Chondrocyte (in vitro differentiated cells): ENCODE measurements around the gene COPA. TPM values are rescaled to one million over a fixed set of nuclear protein-coding genes. Genes with fewer than 3 reads are reported as not detected.

Experiments used
- DNase-seq: peaks from one replicate; pipeline ENCODE4 v3.0.0; 2021; ENCODE audit warnings: mixed read lengths, low spot score
- H3K27ac Mint-ChIP-seq: one replicate; pipeline ENCODE4 v1.8.0; 2021; ENCODE audit warnings: mild to moderate bottlenecking, moderate library complexity, mixed read lengths; ENCODE audit not compliant: unreplicated experiment
- H3K27me3 Mint-ChIP-seq: 2 replicates; pipeline ENCODE4 v1.8.0; 2021; ENCODE audit warnings: low read depth, mixed read lengths
- H3K36me3 Mint-ChIP-seq: 2 replicates; pipeline ENCODE4 v1.8.0; 2021; ENCODE audit warnings: low read depth, mixed read lengths
- H3K4me1 Mint-ChIP-seq: 2 replicates; pipeline ENCODE4 v1.8.0; 2021; ENCODE audit warnings: low read depth, mild to moderate bottlenecking, mixed read lengths
- H3K4me3 Mint-ChIP-seq: one replicate; pipeline ENCODE4 v1.8.0; 2021; ENCODE audit warnings: mild to moderate bottlenecking, moderate library complexity, mixed read lengths; ENCODE audit not compliant: unreplicated experiment
- H3K9me3 Mint-ChIP-seq: 2 replicates; pipeline ENCODE4 v1.8.0; 2021; ENCODE audit warnings: low read depth, mixed read lengths
- total RNA-seq: library from RNA; stranded (reverse); gene quantifications from 3 replicates; pipeline ENCODE4 v1.2.1, GENCODE V29; 2021
- TF ChIP-seq, protein P1 (sequence below): fragments of 200-600 bp; sonication (generic); IDR thresholded peaks from 2 replicates; pipeline ENCODE4 v1.5.0; 2021; ENCODE audit warnings: antibody characterized with exemption, mild to moderate bottlenecking, moderate library complexity

COPA gene
- total RNA-seq, 1 donor from 2014 or later = 239 TPM

GRCh38 chr1:160255781-160256300 is 87.2 kb downstream of the COPA start:
- Mint-ChIP-seq H3K27me3 (no peaks in the 10 kb centered on the region), H3K27ac (no peak overlapping the region), H3K36me3 (peaks cover 2% of the 10 kb centered on the region), H3K9me3 (no peaks in the 10 kb centered on the region), H3K4me1 (peaks cover 53% of the 10 kb centered on the region), H3K4me3 (no peak overlapping the region)
- TF ChIP-seq, protein P1, sequence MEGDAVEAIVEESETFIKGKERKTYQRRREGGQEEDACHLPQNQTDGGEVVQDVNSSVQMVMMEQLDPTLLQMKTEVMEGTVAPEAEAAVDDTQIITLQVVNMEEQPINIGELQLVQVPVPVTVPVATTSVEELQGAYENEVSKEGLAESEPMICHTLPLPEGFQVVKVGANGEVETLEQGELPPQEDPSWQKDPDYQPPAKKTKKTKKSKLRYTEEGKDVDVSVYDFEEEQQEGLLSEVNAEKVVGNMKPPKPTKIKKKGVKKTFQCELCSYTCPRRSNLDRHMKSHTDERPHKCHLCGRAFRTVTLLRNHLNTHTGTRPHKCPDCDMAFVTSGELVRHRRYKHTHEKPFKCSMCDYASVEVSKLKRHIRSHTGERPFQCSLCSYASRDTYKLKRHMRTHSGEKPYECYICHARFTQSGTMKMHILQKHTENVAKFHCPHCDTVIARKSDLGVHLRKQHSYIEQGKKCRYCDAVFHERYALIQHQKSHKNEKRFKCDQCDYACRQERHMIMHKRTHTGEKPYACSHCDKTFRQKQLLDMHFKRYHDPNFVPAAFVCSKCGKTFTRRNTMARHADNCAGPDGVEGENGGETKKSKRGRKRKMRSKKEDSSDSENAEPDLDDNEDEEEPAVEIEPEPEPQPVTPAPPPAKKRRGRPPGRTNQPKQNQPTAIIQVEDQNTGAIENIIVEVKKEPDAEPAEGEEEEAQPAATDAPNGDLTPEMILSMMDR = no peak
- no peak for DNase-seq

- DNase-seq = no peak
Observed at GRCh38 chr1:160251687-160252526, 91.1 kb downstream of the COPA start.

DNA sequence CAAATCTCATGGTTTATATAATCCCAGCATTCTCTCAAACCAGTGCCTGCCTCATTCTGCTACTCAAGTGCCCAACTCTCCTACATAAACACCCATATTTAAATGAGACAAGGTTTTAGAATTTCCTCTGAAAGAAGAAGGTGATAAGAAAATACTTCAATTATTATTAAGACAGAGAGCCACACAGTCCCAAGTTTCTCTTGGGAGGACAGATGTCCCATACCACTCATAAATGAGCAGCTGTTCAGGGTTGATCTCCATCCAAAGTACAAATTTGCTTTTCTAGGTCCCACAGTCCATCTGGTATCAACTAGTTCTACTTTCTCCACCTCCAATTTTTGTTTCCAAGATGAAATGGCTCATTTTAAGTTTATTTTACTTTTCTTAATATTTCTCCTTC is 92.0 kb downstream of the COPA start:
- no peak overlapping the region for H3K4me3 Mint-ChIP-seq
- H3K27ac Mint-ChIP-seq = no peak overlapping the region
- no peaks in the 10 kb centered on the region for H3K9me3 Mint-ChIP-seq
- TF ChIP-seq, protein P1 = no peak
- H3K4me1 Mint-ChIP-seq = peaks cover 27% of the 10 kb centered on the region
- no peaks in the 10 kb centered on the region for H3K27me3 Mint-ChIP-seq
- peaks cover 3% of the 10 kb centered on the region for H3K36me3 Mint-ChIP-seq
- DNase-seq = no peak

More at GRCh38 chr1:160251687-160252526, 91.1 kb downstream of the COPA start:
- Mint-ChIP-seq H3K27ac (no peak overlapping the region), H3K9me3 (no peaks in the 10 kb centered on the region), H3K4me1 (peaks cover 29% of the 10 kb centered on the region), H3K4me3 (no peak overlapping the region), H3K27me3 (no peaks in the 10 kb centered on the region), H3K36me3 (peaks cover 3% of the 10 kb centered on the region)
- TF ChIP-seq, protein P1 = peak; percentile 88

GRCh38 chr1:160247053-160247452 is 96.0 kb downstream of the COPA start:
- H3K36me3 Mint-ChIP-seq = peaks cover 6% of the 10 kb centered on the region
- TF ChIP-seq, protein P1 = no peak
- DNase-seq = no peak
- no peaks in the 10 kb centered on the region for H3K9me3 Mint-ChIP-seq
- H3K4me3 Mint-ChIP-seq = no peak overlapping the region
- no peak overlapping the region for H3K27ac Mint-ChIP-seq
- no peaks in the 10 kb centered on the region for H3K27me3 Mint-ChIP-seq
- peaks cover 44% of the 10 kb centered on the region for H3K4me1 Mint-ChIP-seq

DNA sequence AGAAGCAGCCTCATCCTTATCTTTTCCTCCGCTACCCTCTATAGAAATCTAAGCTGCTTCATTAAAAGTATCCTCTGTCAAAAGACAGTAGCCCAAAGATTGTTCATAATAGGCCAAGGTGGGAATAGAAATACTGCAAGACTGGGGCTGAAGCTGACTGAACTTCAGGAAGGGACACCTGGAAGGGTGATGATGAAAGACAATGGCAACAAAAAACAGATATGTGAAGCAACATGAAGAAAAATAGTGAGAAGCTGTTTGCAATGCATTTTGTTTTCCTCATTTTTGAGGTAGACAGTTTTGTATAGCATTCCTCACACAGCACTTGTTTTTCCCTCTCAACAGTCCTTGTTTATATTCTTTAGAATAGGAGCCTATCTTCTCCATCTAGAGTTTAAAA is 97.6 kb downstream of the COPA start:
- H3K9me3 Mint-ChIP-seq = no peaks in the 10 kb centered on the region

More for the DNA sequence above, 97.6 kb downstream of the COPA start:
- H3K36me3 Mint-ChIP-seq = peaks cover 6% of the 10 kb centered on the region
- peaks cover 41% of the 10 kb centered on the region for H3K4me1 Mint-ChIP-seq
- H3K27me3 Mint-ChIP-seq = no peaks in the 10 kb centered on the region
- peak overlapping the region; percentile 89 for H3K27ac Mint-ChIP-seq
- H3K4me3 Mint-ChIP-seq = no peak overlapping the region
- DNase-seq = no peak
- TF ChIP-seq, protein P1 = no peak
